ENCODE data around the gene METRN.

METRN gene

DNA sequence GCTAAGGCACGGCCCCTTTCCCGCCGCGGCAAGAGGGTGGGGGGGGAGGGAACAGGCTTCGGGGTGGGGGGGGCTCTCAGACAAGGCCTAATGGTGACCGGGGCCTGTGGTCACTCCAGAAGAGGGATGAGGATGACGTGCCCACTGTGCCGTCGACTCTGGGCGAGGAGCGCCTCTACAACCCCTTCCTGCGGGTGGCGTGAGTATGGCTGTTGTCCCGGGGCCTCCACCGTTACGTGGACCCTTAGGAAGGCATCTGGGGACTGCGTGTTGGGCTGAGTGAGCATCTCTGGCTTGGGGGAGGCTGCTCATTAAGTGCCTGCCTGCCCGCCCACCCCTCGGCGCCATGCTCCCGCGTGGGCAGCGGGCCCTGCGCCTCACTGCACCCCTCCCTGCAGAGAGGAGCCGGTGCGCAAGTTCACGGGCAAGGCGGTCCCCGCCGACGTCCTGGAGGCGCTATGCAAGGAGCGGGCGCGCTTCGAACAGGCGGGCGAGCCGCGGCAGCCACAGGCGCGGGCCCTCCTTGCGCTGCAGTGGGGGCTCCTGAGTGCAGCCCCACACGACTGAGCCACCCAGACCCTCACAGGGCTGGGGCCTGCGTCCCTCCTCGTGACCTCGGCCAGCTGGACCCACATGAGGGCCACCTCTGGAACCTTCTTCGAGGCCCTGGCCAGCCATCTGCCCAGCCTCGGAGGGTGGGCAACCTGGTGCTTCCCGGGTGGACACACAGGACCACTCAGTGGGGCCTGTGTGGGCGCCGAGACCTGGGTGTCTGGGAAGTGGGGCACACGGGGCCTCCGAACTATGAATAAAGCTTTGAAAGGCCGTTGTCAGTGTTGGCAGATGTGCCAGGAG is 14.2 kb downstream of the METRN start:
- no peak for DNase-seq
- in situ Hi-C loops (cut with HindIII; ENCODE audit: low pct_ligation_motif_present, low pct_unique_long_range_greater_than_20kb, low sequenced_read_pairs): no loop called here

DNA sequence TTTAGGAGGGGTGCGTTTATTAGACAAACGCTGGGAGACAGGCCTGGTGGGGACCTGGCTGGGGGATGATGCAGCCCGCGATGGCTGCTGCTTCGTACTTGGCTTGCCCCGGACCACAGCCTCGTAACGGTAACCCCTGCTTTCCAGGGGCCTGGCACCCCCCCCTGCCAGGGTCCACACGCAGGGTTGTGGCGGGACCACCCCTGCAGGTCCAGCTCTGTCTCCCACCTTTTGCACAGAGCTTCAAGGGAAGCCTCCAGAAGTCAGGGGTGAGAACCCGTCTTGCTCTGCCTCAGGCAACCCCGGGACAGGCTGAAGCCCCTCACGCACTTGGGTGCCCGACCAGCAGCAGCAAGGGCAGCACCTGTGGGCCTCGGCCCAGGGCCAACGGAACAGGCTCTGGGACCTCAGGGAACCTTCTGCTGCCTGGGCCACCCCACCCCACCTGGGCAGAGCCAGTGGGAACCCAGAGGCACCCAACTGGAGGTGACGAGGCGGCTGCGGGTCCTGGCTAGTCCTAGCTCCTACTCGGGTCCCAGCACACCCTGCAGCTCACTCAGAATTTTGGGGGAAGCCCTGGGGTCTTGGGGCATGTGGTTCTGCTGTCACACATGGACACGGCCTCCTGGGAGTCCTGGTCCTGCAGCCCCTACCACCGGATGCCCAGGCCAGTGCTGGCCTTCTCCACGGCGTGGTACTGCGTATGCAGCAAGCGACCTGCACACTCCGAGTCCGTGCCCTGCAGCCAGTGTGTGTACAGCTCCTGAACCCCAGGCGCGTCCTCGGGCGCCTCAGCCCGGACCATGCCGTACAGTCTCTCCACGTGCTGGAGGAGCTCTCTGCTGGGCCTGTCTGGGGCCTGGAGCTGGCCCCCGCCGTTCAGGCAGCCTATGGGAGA is 15.1 kb downstream of the METRN start:
- no peak for DNase-seq
- in situ Hi-C loops (cut with HindIII; ENCODE audit: low pct_ligation_motif_present, low pct_unique_long_range_greater_than_20kb, low sequenced_read_pairs): no loop called here

DNA sequence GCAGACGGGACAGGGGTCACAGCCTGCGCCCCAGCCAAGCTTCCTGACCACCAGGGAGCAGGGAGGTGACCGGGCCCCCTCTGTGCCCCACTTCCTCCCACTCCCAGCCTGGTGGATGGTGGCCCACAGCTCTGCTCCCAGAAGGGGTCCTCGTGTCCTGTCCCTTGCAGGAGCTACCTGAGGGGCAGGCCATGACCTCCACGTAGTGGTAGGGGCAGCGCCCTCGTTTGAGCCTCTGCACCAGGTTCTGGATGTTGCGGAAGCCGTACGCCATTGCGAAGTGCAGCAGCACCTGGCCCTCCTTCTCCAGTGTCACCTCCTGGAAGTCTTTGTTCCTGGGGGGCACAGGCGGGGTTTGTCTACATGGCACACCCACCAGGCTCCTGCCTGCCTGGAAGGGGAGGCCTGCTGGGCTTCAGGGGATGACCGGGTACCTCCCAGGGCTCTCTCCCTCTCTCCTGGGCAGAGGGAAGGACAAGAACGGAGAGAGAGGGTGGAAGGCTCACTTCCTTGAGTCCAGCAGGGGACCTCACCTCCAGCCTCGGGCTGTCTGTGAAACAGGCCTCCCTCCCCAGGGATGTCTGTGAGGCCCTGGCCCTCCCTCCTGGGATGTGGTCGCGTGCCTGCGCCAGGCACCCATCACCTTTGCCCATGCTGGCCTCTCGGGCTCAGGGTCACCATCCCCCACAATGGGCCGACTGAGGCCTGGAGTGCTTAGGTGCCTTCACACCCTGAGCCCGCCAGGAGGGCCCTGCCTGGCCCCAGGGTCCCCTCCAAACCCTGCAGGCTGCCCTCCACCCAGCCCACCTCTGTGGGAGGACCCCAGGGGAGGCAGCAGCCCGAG is 16.0 kb downstream of the METRN start:
- no peak for DNase-seq
- in situ Hi-C loops (cut with HindIII; ENCODE audit: low pct_ligation_motif_present, low pct_unique_long_range_greater_than_20kb, low sequenced_read_pairs): no loop called here

DNA sequence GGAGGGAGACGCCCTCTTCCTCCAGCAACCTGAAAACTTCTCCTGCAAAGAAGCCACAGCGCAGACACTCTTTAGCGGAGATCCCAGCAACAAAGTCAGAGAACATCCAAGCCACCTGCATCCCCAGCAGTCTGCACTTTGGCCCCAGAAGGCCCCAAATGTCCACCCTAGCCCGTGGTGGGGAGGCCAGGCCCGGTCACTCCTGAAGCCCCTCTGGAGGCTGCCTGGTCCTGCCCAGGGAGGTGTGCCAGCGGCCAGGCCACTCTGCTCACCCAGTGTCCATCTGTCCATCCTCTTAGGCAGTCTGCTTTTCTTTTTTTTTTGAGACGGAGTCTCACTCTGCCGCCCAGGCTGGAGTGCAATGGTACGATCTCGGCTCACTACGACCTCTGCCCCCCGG is 17.4 kb downstream of the METRN start:
- DNase-seq: no peak
- in situ Hi-C loops (cut with HindIII; ENCODE audit: low pct_ligation_motif_present, low pct_unique_long_range_greater_than_20kb, low sequenced_read_pairs): no loop called here

DNA sequence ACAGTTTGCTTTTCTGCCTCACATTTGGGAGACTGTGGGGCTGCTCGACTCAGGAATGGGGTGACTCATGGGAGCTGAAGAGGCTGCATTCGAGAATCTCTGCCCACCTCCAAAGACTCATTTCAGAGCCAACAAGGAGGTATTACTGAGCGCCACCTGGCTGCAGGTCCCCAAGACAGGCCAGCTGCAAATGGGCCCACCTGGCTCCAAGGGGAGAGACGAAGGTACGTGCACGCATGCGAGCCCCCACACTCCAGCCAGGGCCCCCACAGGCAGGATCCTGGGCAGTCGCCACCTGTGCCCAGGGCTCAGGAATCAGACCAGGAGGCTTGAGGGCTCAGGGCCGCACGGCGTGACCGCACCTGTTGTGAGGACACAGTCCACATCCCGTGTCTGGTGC is 18.0 kb downstream of the METRN start:
- in situ Hi-C loops (cut with HindIII; ENCODE audit: low pct_ligation_motif_present, low pct_unique_long_range_greater_than_20kb, low sequenced_read_pairs): no loop called here
- DNase-seq: peak; percentile 52

DNA sequence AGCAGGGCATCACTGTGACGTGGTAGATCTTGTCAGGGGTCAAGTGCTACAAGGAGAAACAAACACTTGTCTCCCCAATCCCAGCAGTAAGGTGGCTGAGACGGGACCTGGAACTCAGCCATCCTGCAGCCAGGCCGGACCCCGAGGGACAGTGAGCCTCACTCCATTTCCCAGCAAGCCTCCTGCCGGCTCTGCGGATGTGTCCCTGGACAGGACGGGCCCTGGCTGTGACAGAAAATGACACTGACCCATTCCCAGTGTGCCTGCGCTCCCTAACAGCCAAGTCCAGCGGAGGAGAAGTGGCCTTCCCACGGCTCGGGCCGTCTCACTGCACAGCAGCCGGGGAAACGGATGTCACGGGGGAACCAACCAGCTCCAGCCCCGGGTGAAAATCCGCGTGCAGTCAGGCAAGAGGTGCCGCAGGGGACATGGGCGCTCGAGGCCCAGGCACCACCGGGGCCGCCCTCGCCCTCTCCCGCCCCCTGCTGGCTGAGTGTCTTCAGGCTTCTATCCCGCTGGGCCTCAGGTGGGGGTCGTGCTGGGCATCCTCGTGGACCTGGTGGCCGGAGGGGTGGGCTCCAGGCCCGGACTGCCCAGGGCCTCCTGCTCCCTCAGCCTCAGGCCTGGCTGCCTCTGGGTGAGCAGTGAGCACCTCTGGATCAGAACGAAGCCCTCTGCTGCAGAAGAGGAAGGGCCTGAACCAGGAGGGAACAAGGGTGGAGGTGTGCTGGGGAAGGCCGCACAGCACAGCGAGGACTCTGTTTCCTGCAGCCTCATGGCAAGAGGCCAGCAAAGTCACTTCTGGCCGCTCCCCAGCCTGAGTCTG is 18.7 kb downstream of the METRN start:
- peak; percentile 38 for DNase-seq
- in situ Hi-C loops (cut with HindIII; ENCODE audit: low pct_ligation_motif_present, low pct_unique_long_range_greater_than_20kb, low sequenced_read_pairs): no loop called here

DNA sequence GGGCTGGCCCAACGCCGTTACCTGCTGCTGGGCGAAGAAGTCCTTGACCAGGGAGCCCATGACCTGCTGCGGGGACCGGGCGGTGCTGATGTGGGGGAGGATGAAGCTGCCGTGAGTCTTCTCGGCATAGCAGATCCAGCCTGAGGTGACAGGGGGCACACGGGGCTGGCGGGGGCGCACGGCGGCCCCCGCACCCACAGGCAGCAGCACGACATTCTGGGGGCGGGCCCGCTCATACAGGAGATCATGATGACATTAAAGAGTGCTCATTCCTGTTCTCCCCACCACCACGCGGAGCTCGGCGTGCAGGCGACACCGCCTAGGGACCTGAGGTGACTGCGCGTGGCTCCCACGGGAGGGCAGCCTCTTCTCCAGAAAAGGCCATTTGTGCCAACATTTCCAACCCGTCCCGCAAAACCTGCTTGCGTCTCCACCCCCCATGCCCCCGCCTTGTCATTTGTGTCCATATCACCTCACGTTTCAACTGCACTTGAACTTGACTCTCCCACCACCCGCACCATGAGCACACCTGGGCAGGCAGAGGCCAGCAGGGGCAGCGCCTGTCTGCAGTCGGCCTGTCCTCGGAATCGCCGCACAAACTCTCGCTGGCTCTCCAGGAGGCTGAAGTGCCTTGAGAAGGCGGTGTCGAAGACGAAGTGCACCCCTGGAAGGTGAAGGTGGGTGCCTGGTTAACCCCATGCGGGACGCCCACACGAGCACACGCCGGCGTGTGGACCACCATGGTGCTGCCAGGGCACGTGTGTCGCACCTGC is 19.5 kb downstream of the METRN start:
- no peak for DNase-seq

DNA sequence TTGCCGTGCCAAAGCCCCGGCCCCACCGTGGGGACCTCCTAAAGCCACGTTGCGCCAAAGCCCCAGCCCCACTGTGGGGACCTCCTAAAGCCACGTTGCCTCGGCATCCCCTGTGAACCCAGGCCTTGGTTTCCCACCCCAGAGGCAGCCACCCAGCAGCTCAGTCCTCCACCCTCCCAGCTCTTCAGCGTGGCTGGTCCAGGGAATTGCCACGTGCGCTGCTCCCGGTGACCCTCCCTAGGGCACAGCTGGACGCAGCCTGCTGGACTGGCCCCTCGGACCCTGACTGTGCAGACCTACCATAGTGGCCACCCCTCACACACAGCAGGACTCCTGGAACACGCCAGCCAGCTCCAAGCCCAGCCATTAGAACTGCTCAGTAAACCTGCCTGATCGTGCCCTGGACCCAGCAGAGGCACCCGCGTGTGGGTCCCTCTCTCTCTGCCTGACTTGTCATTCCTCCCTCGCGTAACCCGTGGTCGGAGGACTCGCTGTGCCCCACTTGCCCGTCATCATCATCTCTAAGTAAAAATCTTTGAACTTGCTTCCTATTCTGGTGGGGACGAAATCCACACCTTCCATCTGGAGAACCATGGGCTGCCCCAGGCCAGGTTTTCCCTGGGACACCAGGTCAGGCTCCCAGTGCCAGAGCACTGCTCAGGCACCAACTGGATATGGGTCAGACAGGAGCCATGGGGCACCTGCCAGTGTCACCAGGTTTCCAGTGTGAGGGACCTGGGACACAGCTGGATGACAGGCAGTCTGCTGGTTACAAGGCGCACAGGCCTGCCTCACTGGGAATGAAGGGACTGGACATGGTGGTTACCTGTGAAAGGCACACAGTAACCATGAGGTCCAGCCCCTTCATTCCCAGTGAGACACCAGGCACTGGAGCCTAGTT is 20.3 kb downstream of the METRN start:
- no peak for DNase-seq

More for the DNA sequence above, 19.5 kb downstream of the METRN start:
- in situ Hi-C loops (cut with HindIII; ENCODE audit: low pct_ligation_motif_present, low pct_unique_long_range_greater_than_20kb, low sequenced_read_pairs): no loop called here

DNA sequence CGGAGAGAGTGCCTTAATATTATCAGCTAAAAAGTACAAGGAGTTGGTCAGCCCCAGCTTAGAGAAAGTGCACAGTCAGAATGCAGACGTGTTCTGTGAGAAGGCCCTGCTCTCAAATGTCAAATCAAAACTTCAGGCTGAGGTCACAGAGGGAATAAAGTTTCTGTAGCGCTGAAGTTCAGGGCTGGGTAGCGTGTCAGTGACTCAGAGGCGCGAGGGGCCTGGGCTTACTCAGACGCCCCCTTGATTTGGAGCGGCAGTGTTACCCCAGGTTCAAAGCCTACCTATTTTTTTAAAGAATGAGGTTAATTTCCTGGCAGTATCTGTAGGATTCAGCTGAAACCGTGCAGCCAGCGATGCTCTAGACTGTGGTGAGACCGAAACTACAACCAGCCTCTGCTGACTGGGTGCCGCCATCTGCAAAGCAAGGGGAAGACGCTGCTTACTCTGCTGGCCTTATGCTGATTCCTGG is 21.1 kb downstream of the METRN start:
- in situ Hi-C loops (cut with HindIII; ENCODE audit: low pct_ligation_motif_present, low pct_unique_long_range_greater_than_20kb, low sequenced_read_pairs): no loop called here
- DNase-seq: no peak

More for the DNA sequence above, 20.3 kb downstream of the METRN start:
- in situ Hi-C loops (cut with HindIII; ENCODE audit: low pct_ligation_motif_present, low pct_unique_long_range_greater_than_20kb, low sequenced_read_pairs): no loop called here

DNA sequence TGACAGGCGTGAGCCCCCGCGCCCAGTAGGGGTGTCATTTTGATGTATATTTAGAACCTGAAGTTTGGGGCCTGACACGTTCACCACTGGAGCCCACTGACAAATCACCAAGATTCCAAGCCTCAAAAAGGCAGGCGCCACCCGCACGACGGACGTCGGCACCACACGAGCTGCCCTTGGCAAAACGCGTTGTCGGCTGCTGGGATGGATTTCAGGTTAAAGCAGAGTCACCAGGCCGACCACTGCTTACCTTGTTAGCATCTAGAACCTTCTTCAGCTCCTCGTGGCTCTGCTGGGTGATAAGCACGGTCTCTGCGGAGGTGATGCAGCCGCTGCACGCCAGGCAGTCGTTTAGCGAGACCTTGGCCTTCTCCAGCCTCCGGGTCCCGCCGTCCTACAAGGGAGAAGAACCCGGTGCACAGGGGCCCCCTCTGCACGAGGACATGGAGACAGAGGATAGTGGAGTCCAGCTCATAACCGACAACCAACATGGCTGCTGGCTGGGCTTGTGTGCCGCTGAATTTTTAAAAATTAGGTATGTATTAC is 22.1 kb downstream of the METRN start:
- in situ Hi-C loops (cut with HindIII; ENCODE audit: low pct_ligation_motif_present, low pct_unique_long_range_greater_than_20kb, low sequenced_read_pairs): no loop called here
- no peak for DNase-seq

DNA sequence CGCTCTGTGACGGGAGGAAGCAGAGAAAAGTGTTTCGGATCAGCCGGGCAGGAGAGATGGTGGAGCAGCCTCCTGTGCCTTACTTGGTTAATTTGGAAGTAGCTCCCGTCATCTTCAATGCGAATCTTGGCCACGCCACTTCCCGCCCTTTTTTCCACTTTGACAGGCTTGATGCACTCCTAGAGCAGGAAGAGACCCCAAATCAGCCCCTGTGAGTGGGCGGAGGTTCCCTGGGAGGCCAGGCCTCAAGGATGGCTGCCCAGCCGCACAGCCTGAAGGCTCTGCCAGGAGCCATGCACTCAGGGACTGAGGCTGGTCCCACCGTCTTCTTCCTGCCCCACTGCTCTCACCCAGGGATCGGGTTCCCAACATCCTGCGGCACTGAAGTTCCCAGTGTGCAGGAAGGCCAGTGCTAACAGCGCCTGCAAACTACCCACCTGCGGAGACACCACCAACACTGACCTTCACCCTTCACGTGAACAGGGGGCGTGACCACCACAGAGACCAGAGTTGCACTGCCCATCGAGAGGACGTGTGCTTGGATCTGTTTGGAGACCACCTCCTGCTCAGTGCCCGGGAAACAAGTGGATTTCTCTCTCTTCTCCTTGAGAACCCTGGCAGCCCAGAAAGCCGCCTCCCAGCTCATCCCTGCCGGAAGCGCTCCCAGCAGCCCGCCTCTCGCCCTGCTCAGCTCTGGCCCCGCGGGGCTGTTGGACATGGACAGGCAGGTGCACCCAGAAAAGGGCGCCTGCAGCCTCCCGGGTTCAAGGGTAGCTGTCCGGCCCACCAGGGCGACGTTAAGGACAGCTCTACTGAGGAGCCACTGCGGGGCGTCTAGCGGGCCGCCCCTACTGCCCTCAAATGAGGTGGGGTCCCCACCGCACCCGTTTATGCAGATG is 24.9 kb downstream of the METRN start:
- in situ Hi-C loops (cut with HindIII; ENCODE audit: low pct_ligation_motif_present, low pct_unique_long_range_greater_than_20kb, low sequenced_read_pairs): no loop called here
- peak; percentile 35 for DNase-seq

DNA sequence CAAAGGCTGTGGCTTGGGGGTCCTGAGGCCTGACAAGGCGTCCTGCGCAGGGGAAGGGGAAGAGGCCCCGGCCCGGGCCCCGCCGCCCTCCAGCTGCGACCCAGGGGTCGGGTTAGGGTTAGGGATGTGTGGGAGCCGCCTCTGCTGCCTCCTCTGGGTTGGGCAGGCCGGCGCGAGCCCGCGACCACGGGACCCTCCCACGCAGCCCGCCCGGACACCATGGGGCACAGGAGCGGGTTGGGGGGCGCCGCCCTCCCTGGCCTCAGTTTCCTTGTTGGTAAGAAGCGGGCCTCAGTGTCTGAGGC is 25.5 kb downstream of the METRN start:
- DNase-seq: no peak
- in situ Hi-C loops (cut with HindIII; ENCODE audit: low pct_ligation_motif_present, low pct_unique_long_range_greater_than_20kb, low sequenced_read_pairs): no loop called here

DNA sequence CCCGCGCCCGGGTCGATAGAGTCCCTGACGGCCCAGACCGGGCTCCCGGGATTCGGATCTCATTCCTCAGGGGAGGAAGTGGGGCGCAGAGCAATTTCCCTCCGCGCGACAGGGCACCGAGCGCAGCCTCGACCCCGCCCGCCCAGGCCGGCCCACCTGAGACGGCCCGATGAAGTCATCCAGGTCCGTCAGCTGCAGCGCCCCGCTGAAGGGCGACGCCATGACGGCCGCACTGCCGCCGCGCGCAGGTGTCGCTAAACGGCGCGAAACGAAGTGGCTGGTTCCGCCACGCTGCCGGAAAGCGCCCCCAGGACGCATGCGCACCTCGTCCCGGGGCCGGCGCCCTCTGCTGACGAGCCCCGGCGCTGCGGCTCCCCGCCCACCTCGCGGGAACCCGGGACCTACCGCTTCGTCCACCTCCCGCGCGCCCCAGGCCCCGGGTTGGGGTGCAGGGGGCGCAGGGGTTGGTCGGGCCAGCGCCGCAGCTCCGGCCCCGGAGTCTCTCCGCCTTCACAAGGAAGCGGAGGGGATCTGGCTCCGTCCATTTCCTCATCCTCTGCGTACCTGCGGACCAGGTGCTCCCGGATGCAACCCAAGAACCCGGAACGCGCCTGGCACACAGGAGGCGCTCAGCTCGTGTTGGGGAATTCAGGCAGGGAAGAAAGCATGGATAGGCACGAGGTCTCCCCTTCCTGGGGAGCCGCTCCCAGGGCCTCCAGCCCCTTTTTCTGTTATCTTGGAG is 26.0 kb downstream of the METRN start, which contains the start of gene CIAO3:
TSS of gene CIAO3 (minus strand) at position 234 of the 742 bp plus-strand sequence. CDS start at position 222, 12 bp downstream.
- DNase-seq: peak; percentile 96
- in situ Hi-C loops (cut with HindIII; ENCODE audit: low pct_ligation_motif_present, low pct_unique_long_range_greater_than_20kb, low sequenced_read_pairs): no loop called here

DNA sequence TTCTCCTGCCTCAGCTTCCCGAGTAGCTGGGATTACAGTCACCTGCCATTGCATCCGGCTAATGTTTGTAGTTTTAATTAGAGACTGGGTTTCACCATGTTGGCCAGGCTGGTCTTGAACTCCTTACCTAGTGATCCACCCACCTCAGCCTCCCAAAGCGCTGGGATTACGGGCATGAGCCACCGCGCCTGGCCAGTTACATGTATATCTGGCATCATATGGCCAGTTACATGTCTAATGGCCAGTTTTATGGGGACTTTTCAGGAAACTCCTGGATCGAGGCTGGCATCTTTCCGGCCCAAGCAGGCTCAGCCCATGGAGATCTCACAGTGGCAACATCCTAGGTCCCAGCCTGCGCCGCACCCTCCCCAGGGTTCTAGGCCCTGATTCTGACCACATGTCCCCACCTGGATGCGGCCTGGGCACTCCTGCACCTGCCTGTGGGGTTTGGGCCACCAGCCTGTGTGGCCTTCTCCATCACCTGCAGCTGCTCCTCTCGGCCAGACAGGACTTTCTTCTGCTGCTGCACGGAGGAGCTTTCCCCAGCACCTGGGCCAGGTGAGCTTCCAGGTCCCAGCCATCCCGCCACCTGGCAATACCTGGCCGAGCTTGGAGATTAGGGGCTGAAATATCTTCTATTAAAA is 27.2 kb downstream of the METRN start:
- in situ Hi-C loops (cut with HindIII; ENCODE audit: low pct_ligation_motif_present, low pct_unique_long_range_greater_than_20kb, low sequenced_read_pairs): no loop called here
- no peak for DNase-seq
